Measurements from ENCODE around the gene LCN2.

GRCh38 chr9:128151309-128152132 is 2.3 kb downstream of the LCN2 start:
- TF ChIP-seq EZH2 (IDR thresholded peaks at IDR 0.05; ENCODE audit: low read depth, unreplicated experiment) = no peak
- TF ChIP-seq POLR2AphosphoS5 (IDR thresholded peaks at IDR 0.05; ENCODE audit: low read depth) = no peak
- no peak for TF ChIP-seq CTCF (conservative IDR thresholded peaks at IDR 0.05; ENCODE audit: low read depth in 2 of 2)
- TF ChIP-seq EZH2phosphoT487 (IDR thresholded peaks at IDR 0.05; ENCODE audit: unreplicated experiment) = no peak
- no peak for TF ChIP-seq ETS1 (IDR thresholded peaks at IDR 0.05)
- no peak for TF ChIP-seq CREB1 (CRISPR knock-in tag; IDR thresholded peaks at IDR 0.05; ENCODE audit: low read depth)
- TF ChIP-seq ZNF331 (CRISPR knock-in tag; IDR thresholded peaks at IDR 0.05; ENCODE audit: low read depth) = no peak
- TF ChIP-seq, protein P1, sequence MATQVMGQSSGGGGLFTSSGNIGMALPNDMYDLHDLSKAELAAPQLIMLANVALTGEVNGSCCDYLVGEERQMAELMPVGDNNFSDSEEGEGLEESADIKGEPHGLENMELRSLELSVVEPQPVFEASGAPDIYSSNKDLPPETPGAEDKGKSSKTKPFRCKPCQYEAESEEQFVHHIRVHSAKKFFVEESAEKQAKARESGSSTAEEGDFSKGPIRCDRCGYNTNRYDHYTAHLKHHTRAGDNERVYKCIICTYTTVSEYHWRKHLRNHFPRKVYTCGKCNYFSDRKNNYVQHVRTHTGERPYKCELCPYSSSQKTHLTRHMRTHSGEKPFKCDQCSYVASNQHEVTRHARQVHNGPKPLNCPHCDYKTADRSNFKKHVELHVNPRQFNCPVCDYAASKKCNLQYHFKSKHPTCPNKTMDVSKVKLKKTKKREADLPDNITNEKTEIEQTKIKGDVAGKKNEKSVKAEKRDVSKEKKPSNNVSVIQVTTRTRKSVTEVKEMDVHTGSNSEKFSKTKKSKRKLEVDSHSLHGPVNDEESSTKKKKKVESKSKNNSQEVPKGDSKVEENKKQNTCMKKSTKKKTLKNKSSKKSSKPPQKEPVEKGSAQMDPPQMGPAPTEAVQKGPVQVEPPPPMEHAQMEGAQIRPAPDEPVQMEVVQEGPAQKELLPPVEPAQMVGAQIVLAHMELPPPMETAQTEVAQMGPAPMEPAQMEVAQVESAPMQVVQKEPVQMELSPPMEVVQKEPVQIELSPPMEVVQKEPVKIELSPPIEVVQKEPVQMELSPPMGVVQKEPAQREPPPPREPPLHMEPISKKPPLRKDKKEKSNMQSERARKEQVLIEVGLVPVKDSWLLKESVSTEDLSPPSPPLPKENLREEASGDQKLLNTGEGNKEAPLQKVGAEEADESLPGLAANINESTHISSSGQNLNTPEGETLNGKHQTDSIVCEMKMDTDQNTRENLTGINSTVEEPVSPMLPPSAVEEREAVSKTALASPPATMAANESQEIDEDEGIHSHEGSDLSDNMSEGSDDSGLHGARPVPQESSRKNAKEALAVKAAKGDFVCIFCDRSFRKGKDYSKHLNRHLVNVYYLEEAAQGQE (IDR thresholded peaks at IDR 0.05; ENCODE audit: unreplicated experiment) = no peak
- TF ChIP-seq NANOG (IDR thresholded peaks at IDR 0.05; ENCODE audit: borderline replicate concordance) = no peak

Measured in GM23338 (cell line).